SK-N-SH (cell line): ENCODE data around the gene THUMPD2. TPM values are rescaled to one million over a fixed set of nuclear protein-coding genes. Genes with fewer than 3 reads are reported as not detected.

ENCODE experiments used
- CTCF ChIA-PET: fragments of 300-600, 350-600 bp; formaldehyde crosslinking; extraction: SDS; loops from one replicate; lab custom pipeline; 2021; lab: Yijun Ruan, JAX
- POLR2A ChIA-PET: fragments of 350-600 bp; sonication (Branson Sonifier 250); formaldehyde crosslinking; extraction: SDS; loops from one replicate; lab custom pipeline; 2020; ENCODE audit warnings: antibody characterized with exemption, inconsistent platforms; lab: Yijun Ruan, JAX
- DNase-seq: peaks from one replicate; pipeline ENCODE4 v3.0.0; 2012
- H2AFZ ChIP-seq: fragments of 200-600 bp; sonication (generic); 2 replicates; pipeline ENCODE4 v1.8.1; 2016; ENCODE audit warnings: antibody characterized with exemption, mild to moderate bottlenecking, low read depth
- H3F3A ChIP-seq: fragments of 200-600 bp; sonication (generic); replicated peaks from 2 replicates; pipeline ENCODE3; 2016; ENCODE audit warnings: antibody characterized with exemption, mild to moderate bottlenecking; ENCODE audit not compliant: insufficient read depth
- H3K27ac ChIP-seq, 2 experiments: fragments of 200-500 bp in 1 of 2; fragments of 200-600 bp in 1 of 2; sonication (Bioruptor generic) in 1 of 2; sonication (generic), shearing (Covaris generic) in 1 of 2; 2 replicates each; pipeline versions ENCODE4 v1.5.1 to v1.6.1; 2014 to 2016; ENCODE audit warnings: low read depth in 2 of 2, inconsistent platforms in 1 of 2, low read length in 1 of 2, mild to moderate bottlenecking in 1 of 2, mixed read lengths in 1 of 2
- H3K27me3 ChIP-seq: fragments of 200-600 bp; sonication (generic), shearing (Covaris generic); 2 replicates; pipeline ENCODE4 v1.6.1; 2016; ENCODE audit warnings: mixed run types; ENCODE audit not compliant: insufficient read depth
- H3K36me3 ChIP-seq, 2 experiments: fragments of 200-500 bp in 1 of 2; fragments of 200-600 bp in 1 of 2; sonication (Bioruptor generic) in 1 of 2; sonication (generic) in 1 of 2; replicated peaks in 1 of 2; 2 replicates each; pipeline versions ENCODE3 to v1.5.1; 2014 to 2016; ENCODE audit warnings: low read length in 1 of 2, mild to moderate bottlenecking in 1 of 2; ENCODE audit not compliant: insufficient read depth in 2 of 2, control insufficient read depth in 1 of 2
- H3K4me1 ChIP-seq, 2 experiments: fragments of 200-500 bp in 1 of 2; fragments of 200-600 bp in 1 of 2; sonication (Bioruptor generic) in 1 of 2; sonication (generic), shearing (Covaris generic) in 1 of 2; 2 replicates each; pipeline versions ENCODE4 v1.5.1 to v1.6.1; 2014 to 2016; ENCODE audit warnings: low read depth in 1 of 2, low read length in 1 of 2, mixed run types in 1 of 2; ENCODE audit not compliant: insufficient read depth in 2 of 2, control insufficient read depth in 1 of 2
- H3K4me2 ChIP-seq: fragments of 200-600 bp; sonication (generic), shearing (Covaris generic); 2 replicates; pipeline ENCODE4 v1.6.1; 2017; ENCODE audit warnings: mixed run types
- H3K4me3 ChIP-seq, 2 experiments: fragments of 200-500 bp in 1 of 2; fragments of 200-600 bp in 1 of 2; sonication (Bioruptor generic) in 1 of 2; sonication (generic), shearing (Covaris generic) in 1 of 2; 2 replicates each; pipeline versions ENCODE4 v1.5.1 to v1.8.1; 2014 to 2016; ENCODE audit warnings: low read depth in 2 of 2, inconsistent platforms in 1 of 2, low read length in 1 of 2, mild to moderate bottlenecking in 1 of 2, mixed read lengths in 1 of 2, moderate library complexity in 1 of 2
- H3K79me2 ChIP-seq: fragments of 200-600 bp; sonication (generic); 2 replicates; pipeline ENCODE4 v1.8.1; 2017; ENCODE audit warnings: mild to moderate bottlenecking; ENCODE audit not compliant: insufficient read depth
- H3K9ac ChIP-seq: fragments of 200-600 bp; sonication (generic); 2 replicates; pipeline ENCODE4 v1.6.1; 2017; ENCODE audit warnings: mixed run types
- H3K9me2 ChIP-seq: fragments of 200-600 bp; sonication (generic); 2 replicates; pipeline ENCODE4 v1.6.1; 2017; ENCODE audit warnings: mixed run types
- H3K9me3 ChIP-seq: fragments of 200-600 bp; sonication (generic); 2 replicates; pipeline ENCODE4 v1.6.1; 2017; ENCODE audit warnings: mixed run types, mild to moderate bottlenecking, moderate library complexity
- H4K20me1 ChIP-seq: fragments of 200-600 bp; sonication (generic); 2 replicates; pipeline ENCODE4 v1.6.1; 2017; ENCODE audit warnings: mild to moderate bottlenecking, mixed run types; ENCODE audit not compliant: insufficient read depth
- CHD2 ChIP-seq: fragments of 150-350 bp; IDR thresholded peaks from 2 replicates; pipeline ENCODE4 v1.6.1; 2018; ENCODE audit warnings: low read length; ENCODE audit not compliant: partially characterized antibody
- EP300 ChIP-seq, 2 experiments: IDR thresholded peaks; 2 replicates each; pipeline versions ENCODE4 v1.4.0 to v1.6.1; 2012; ENCODE audit warnings: borderline replicate concordance in 1 of 2, low read depth in 1 of 2, low read length in 1 of 2
- EZH2phosphoT487 ChIP-seq: fragments of 200-600 bp; sonication (generic); IDR thresholded peaks from 2 replicates; pipeline ENCODE4 v1.6.1; 2017; ENCODE audit warnings: low read depth, mixed run types, mild to moderate bottlenecking, antibody characterized with exemption, moderate library complexity, borderline replicate concordance
- GABPA ChIP-seq: IDR thresholded peaks from 2 replicates; pipeline ENCODE4 v1.4.0; 2012; ENCODE audit warnings: low read depth, mild to moderate bottlenecking
- GATA2 ChIP-seq: sonication (generic); formaldehyde crosslinking; IDR thresholded peaks from 2 replicates; pipeline ENCODE4 v1.5.0; 2020; ENCODE audit warnings: mild to moderate bottlenecking, missing genetic modification reagents
- IRF3 ChIP-seq: fragments of 150-350 bp; IDR thresholded peaks from 2 replicates; pipeline ENCODE4 v1.6.1; 2016; ENCODE audit warnings: mild to moderate bottlenecking, low read depth, low read length
- JUND ChIP-seq: IDR thresholded peaks from 2 replicates; pipeline ENCODE4 v1.4.0; 2012
- MAX ChIP-seq: IDR thresholded peaks from 2 replicates; pipeline ENCODE4 v1.4.0; 2012; ENCODE audit warnings: low read depth
- MEF2A ChIP-seq: IDR thresholded peaks from 2 replicates; pipeline ENCODE4 v1.4.0; 2012; ENCODE audit warnings: low read depth, borderline replicate concordance
- MXI1 ChIP-seq: IDR thresholded peaks from 2 replicates; pipeline ENCODE4 v1.6.1; 2012; ENCODE audit warnings: mild to moderate bottlenecking, low read depth, low read length, improper control_type of control experiment
- POLR2AphosphoS5 ChIP-seq: IDR thresholded peaks from 2 replicates; pipeline ENCODE4 v1.6.1; 2012; ENCODE audit warnings: low read depth, low read length
- RAD21 ChIP-seq: IDR thresholded peaks from 2 replicates; pipeline ENCODE4 v1.6.1; 2012; ENCODE audit warnings: mild to moderate bottlenecking, low read length
- RCOR1 ChIP-seq: fragments of 150-350 bp; IDR thresholded peaks from 2 replicates; pipeline ENCODE4 v1.6.1; 2017; ENCODE audit warnings: antibody characterized with exemption, low read length
- REST ChIP-seq: IDR thresholded peaks from 2 replicates; pipeline ENCODE4 v1.6.1; 2012; ENCODE audit warnings: mild to moderate bottlenecking, low read depth, low read length, moderate library complexity
- RXRA ChIP-seq: IDR thresholded peaks from 2 replicates; pipeline ENCODE4 v1.4.0; 2012; ENCODE audit warnings: low read depth, mild to moderate bottlenecking, borderline replicate concordance
- SMC3 ChIP-seq: IDR thresholded peaks from 2 replicates; pipeline ENCODE4 v1.6.1; 2012; ENCODE audit warnings: low read depth, low read length, improper control_type of control experiment
- TEAD4 ChIP-seq: IDR thresholded peaks from 2 replicates; pipeline ENCODE4 v1.4.0; 2012; ENCODE audit warnings: mild to moderate bottlenecking, borderline replicate concordance; ENCODE audit not compliant: insufficient read depth
- USF1 ChIP-seq: IDR thresholded peaks from 2 replicates; pipeline ENCODE4 v1.4.0; 2012; ENCODE audit warnings: low read depth, borderline replicate concordance
- YY1 ChIP-seq: IDR thresholded peaks from 2 replicates; pipeline ENCODE4 v1.4.0; 2012; ENCODE audit warnings: low read depth, mild to moderate bottlenecking
- ZBTB33 ChIP-seq: IDR thresholded peaks from 2 replicates; pipeline ENCODE4 v1.4.0; 2012; ENCODE audit warnings: low read depth, borderline replicate concordance
- WGBS: methylation state at CpG from one replicate; pipeline ENCODE4 v1.1.6; 2017; ENCODE audit warnings: low lambda C conversion rate; 5-methylcytosine and 5-hydroxymethylcytosine counted together
- polyA plus RNA-seq, 3 experiments: library from polyadenylated mRNA; depleted of rRNA; stranded (reverse); fragments of >200 nt; gene quantifications; 2 replicates each; pipeline ENCODE4 v1.2.3, GENCODE V29; 2012

Gene THUMPD2
- polyA plus RNA-seq, 1 of the 3 experiments (the other 2 are of a cell fraction): 5.3 TPM

- no peak overlapping the region for H3K4me2 ChIP-seq
- peaks cover 0 to 5% of the 10 kb centered on the region in 2 experiments; a peak in 1 of 4 replicates for H3K4me1 ChIP-seq
- H4K20me1 ChIP-seq: no peaks in the 10 kb centered on the region
- no peak overlapping the region for H3K9ac ChIP-seq
- no peaks in the 10 kb centered on the region for H3K36me3 ChIP-seq
- CTCF ChIA-PET: interaction anchor here (0.5 to 1.8 kb wide), 3 partner anchors 89 to 344 kb away, joined by 3 to 7 read pairs (median 3); no protein-coding TSS in a partner anchor
- no peaks in the 10 kb centered on the region for H3K9me3 ChIP-seq
- H3K9me2 ChIP-seq: no peaks in the 10 kb centered on the region
- H2AFZ ChIP-seq: no peak overlapping the region
- 68% methylated on average over 9 of the region's 9 CpGs for WGBS
- H3K4me3 ChIP-seq: no peak overlapping the region
- H3K79me2 ChIP-seq: no peaks in the 10 kb centered on the region
- peaks cover 8% of the 10 kb centered on the region for H3F3A ChIP-seq
- no peak for DNase-seq
- TF ChIP-seq SMC3 (no peak), EZH2phosphoT487 (no peak), RXRA (no peak), GABPA (no peak), GATA2 (CRISPR knock-in tag) (no peak), EP300 (IDR thresholded peaks at IDR 0.05; ENCODE audit: borderline replicate concordance in 1 of 2, low read depth in 1 of 2, low read length in 1 of 2) (no peak), ZBTB33 (no peak), YY1 (no peak), MXI1 (no peak), MEF2A (no peak), POLR2AphosphoS5 (no peak), TEAD4 (no peak), RCOR1 (no peak)
- no peaks in the 10 kb centered on the region for H3K27me3 ChIP-seq
- POLR2A ChIA-PET: no interaction called here
- no peak overlapping the region for H3K27ac ChIP-seq
Measured at GRCh38 chr2:39723946-39724827, 54.9 kb downstream of the THUMPD2 start.

GRCh38 chr2:39723497-39723896 is 55.6 kb downstream of the THUMPD2 start:
- Histone ChIP-seq H3K27ac (no peak overlapping the region), H3F3A (peaks cover 5% of the 10 kb centered on the region), H3K9me2 (no peaks in the 10 kb centered on the region), H3K4me2 (no peak overlapping the region), H3K9ac (no peak overlapping the region), H3K36me3 (no peaks in the 10 kb centered on the region), H3K4me1 (peaks cover 0 to 2% of the 10 kb centered on the region in 2 experiments; a peak in 1 of 4 replicates), H3K9me3 (no peaks in the 10 kb centered on the region), H3K27me3 (no peaks in the 10 kb centered on the region), H3K4me3 (no peak overlapping the region), H4K20me1 (no peaks in the 10 kb centered on the region), H2AFZ (no peak overlapping the region), H3K79me2 (no peaks in the 10 kb centered on the region)
- CTCF ChIA-PET: interaction anchor here (1.1 to 1.8 kb wide), 2 partner anchors 210 to 343 kb away, joined by 3 to 7 read pairs; no protein-coding TSS in a partner anchor
- WGBS: 88% methylated on average over 2 of the region's 2 CpGs
- POLR2A ChIA-PET: no interaction called here
- no peak for DNase-seq
- TF ChIP-seq MAX (no peak), JUND (no peak), RAD21 (no peak), TEAD4 (no peak), IRF3 (no peak), CHD2 (no peak), REST (no peak), USF1 (no peak), GABPA (no peak)
